Epidermal melanocyte (primary cell): Measurements from ENCODE around the gene CPA5.
A peak's percentile ranks its signal among the peaks of the same experiment; 100 is the strongest.

Experiments used
- DNase-seq: peaks from one replicate; pipeline ENCODE4 v3.0.0; 2011; ENCODE audit warnings: low spot score; ENCODE audit not compliant: insufficient read length

Gene CPA5

DNA sequence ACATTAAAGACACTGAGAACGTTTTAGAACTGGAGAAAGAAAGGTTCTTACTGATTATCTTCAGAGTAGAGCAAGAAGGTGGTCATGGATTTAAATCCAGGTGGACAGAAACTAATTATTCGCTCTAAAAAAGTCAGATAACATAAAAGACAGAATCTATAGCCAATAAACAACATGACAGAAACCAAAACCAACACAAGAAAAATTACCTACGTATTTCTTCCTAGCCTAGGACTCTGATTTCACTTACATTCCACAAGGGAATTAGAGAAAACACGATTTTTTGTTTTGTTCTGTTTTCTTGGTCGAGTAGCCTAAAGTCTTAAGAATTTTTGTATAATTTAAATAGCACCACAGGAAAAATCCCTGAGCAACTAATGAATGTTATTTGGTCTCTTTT, 50.8 kb downstream of the CPA5 start:
- no peak for DNase-seq

GRCh38 chr7:130396109-130396508, 51.5 kb downstream of the CPA5 start:
- DNase-seq, result no peak

- DNase-seq, result no peak
Observed at GRCh38 chr7:130397051-130397757, 52.6 kb downstream of the CPA5 start.

- no peak for DNase-seq
Observed at GRCh38 chr7:130397758-130398073, 53.1 kb downstream of the CPA5 start.

GRCh38 chr7:130398526-130399090, 54.0 kb downstream of the CPA5 start:
- DNase-seq, result no peak

DNA sequence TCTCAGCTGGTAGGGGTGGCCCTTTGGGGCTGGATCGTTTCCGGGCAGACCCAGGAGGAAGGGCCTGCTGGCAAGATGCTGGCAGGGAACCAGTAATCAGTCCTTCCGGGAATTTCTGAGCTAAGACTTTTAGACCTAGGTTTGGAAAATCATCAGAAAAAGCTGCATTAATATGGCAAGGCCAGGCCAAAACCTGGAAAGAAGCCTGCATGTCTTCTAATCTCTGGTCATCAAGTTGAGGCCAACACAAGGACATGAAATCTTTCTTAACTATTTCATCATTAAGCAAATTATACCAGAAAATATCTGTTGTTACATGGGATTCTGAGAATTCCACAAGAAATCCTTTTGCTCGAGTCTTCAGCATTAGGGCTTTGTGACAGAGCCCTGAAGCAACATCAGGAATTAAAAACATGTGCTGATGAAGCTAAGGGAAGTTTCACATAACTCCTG, 55.5 kb downstream of the CPA5 start:
- peak; percentile 40 for DNase-seq

DNA sequence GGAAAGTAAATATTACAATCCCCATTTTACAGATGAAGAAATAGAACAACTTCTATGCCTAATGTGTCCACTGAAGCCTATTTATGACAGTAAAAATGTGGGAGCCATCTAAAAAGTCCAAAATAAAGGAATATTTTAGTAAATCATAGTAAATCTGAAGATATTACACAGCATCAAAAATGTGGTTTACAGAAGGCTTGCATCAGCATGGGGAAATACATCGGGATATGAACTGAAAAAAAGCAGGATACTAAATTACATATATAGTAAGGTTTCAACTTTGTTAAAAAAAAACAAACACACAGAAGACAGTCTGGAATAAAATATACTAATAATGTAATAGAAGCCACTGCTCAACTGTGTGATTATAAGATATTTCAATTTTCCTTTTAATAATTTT, 56.5 kb downstream of the CPA5 start:
- no peak for DNase-seq

GRCh38 chr7:130401578-130401977, 57.0 kb downstream of the CPA5 start:
- DNase-seq, result no peak

DNA sequence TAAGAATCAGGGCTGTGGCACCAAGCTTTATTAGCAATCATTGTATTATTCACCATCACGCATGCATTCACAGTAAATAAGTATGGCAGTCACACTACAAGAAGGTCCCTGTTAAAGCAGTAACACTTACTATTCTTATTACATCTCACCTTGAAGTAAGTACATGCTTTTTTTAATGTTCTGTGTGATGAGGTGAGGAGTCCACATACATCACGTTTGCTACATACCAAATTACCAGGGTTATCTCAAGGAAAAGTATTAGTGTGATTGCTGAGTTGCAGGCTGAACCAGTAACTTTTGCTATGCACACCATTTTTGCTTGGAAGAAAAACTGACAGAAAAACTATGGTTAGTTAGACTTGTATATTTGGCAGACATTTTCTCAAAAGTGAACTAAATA, 60.4 kb downstream of the CPA5 start:
- no peak for DNase-seq

DNA sequence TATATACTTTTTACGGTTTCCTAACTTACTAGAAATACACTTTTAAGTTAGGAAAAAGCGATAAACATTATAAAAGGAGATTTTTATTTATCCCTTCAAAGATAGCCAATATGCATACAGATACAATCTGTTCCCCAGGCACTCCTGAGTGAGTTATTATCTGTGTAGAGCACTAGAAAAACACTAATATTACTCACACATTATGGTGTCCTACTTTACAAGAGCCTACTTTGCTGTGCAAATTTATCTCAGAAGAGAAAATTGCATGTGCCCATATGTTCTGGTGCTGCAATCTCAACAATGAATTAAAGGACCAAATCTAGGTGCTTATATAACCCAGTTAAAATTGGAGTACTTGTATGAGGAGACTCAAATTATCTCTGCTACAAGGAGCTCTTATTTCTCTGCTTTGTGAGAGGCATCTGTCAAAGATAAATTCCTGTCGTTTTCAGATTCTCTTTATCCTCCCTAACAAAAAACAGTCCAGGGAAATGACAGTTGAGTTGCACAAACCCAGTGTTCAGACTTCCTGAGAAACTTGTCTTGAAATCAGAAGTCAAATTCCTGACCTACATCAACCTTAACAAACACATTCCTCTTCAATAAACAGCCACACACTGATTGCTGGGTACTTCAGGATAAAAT, 64.6 kb downstream of the CPA5 start:
- DNase-seq, result no peak

DNA sequence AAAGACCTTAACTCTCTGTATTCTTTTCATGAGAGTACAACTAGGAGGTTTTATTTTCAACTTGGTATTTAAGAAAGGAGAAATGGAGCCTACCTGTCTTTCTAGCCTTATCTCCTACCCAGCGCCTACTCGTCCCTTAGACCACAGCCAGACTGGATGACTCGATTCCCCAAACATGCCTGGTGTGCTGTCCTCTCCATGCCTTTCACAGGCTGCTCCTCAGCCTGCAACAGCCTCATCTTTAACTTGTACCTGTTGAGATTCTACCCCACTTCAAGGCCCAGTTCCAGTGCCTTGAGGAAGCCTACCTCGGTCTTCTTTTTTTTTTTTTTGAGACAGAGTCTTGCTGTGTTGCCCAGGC, 65.1 kb downstream of the CPA5 start:
- DNase-seq, result no peak

- DNase-seq, result no peak
Observed at GRCh38 chr7:130410868-130411541, 66.4 kb downstream of the CPA5 start.

- no peak for DNase-seq
Observed at GRCh38 chr7:130413201-130413600, 68.6 kb downstream of the CPA5 start.

- DNase-seq, result no peak
Observed at GRCh38 chr7:130415006-130415405, 70.4 kb downstream of the CPA5 start.

DNA sequence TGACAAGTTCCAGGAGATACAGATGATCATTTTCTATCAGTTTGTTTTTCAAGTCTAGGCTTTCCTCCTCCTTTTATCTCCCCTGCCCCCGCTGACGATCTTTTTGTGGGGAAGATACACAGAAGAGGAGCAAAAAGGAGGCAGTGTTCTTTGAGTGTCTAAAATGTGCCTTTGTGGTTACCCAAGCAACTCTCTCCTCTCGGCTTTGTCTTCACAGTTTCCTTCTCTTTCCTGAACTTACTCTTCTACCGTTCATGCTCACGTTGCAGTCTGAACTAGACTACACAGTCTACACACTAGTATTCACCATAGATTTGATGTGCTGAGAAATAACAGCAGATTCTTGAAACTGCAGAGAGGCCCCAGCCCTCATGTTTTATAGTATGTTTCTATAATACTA, 72.6 kb downstream of the CPA5 start:
- no peak for DNase-seq

DNA sequence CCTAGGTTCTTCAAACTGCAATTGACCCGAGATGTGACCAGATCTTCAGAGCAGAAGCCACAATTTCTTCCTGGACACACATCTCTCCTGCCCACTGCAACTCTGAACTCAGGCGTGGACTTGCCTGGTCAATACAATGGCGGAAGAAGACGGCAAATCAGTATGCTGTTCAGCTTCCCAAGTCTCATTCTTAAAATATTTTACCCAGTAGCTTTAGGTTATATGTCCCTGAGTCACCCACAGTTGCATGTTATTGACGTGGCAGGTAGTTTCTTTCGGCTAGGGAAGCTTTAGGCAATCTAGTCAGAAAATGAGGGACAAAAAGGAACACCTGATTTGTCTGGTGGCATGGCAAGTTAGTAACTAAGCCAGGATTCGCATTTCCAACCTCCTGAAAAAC, 73.7 kb downstream of the CPA5 start:
- DNase-seq, result no peak
